LHCN-M2 (cell line): ENCODE measurements around the gene SRSF9. TPM values are rescaled to one million over a fixed set of nuclear protein-coding genes. Genes with fewer than 3 reads are reported as not detected.
A peak's percentile ranks its signal among the peaks of the same experiment; 100 is the strongest.
"Not testable (repeated sequence)": the region's sequence is repeated elsewhere in the genome, so short reads cannot be mapped to it uniquely, and the experiment has no call there.

Experiments used
- DNase-seq: peaks from one replicate; pipeline ENCODE4 v3.0.0-alpha.2; 2012; ENCODE audit warnings: low read depth
- total RNA-seq: library from RNA; depleted of rRNA; stranded (reverse); fragments of >200 nt; gene quantifications from 2 replicates; pipeline ENCODE4 v1.2.3, GENCODE V29; 2014

SRSF9 gene
- total RNA-seq, 1 experiment from 2014 or later, result 170 TPM

DNA sequence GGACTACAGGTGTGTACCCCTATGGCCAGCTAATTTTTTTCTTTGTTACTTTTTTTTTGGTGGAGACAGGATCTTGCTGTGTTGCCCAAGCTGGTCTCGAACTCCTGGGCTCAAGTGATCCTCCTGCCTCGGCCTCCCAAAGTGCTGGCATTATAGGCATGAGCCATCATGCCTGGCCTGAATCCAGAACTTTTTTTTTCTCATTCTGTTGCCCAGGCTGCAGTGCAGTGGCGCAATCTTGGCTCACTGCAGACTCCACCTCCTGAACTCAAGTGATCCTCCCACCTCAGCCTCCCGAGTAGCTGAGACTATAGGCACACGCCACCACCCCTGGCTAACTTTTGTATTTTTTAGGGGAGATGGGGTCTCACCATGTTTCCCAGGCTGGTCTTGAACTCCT, 17.0 kb downstream of the SRSF9 start:
- not testable (repeated sequence) for DNase-seq

DNA sequence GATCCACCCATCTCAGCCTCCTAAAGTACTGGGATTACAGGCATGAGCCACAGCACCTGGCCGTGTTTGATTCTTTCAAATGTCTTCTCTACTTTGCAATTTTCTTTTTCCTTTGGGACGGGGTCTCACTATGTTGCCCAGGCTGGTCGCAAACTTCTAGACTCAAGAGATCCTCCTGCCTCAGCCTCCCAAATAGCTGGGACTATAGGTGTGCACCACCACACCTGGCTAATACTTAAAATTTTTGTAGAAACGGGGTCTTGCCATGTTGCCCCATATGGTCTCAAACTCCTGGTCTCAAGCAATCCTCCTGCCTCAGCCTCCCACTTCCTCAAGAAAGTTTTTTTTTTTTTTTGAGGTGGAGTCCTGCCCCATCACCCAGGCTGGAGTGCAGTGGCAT, 21.6 kb downstream of the SRSF9 start:
- DNase-seq, result no peak

DNA sequence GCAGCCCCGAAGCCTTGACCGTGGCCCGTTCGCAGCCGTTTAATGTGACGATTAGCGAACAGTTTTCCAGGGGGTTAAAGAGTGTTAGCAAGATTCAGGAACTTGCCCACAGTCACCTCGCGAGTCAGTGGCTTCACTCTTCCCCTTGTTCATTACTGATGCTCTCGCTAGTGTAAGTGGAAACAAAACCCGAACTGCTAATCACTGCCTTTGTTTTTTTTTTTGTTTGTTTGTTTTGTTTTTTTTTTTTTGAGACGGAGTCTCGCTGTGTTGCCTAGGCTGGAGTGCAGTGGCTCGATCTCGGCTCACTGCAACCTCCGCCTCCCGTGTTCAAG, 22.7 kb downstream of the SRSF9 start:
- not testable (repeated sequence) for DNase-seq

DNA sequence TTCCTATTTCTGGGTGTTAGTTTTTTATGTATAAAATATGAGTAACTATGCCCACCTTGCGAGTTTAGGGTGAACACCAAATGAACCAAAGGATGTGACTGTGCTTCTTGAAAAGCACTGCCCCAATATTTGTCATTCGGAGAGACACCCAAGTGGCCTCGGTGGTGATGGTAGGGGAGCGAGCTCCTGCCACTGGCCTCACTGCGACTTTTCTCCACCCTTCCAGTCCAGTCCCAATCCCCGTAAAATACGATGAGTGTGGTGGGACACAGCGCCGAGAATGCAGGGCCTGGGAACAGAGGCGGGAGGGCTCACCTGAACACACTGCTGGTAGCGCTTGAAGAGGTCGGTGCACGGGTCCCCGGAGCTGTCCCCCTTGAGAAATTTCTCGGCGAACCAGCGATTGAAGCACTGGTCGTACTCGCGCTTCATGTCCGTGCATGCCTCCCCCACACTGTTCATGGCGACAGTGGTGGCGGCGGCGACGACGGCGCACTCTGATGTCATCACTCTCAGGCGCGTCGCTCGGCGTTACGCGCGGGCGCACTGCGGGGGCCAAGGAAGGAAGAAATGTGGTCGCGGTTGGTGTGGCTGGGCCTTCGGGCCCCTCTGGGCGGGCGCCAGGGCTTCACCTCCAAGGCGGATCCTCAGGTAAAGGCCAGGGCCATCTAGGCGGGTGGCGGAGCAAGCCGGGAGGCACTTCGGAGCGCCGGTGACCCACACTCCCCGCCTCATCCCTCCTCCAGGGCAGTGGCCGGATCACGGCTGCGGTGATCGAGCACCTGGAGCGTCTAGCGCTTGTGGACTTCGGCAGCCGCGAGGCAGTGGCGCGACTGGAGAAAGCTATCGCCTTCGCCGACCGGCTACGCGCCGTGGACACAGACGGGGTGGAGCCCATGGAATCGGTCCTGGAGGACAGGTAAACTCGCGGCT, 23.4 kb downstream of the SRSF9 start, which contains the start of the genes GATC and TRIAP1:
GATC (plus strand) TSS at position 534 of the 933 bp plus-strand sequence; CDS start at position 571, 37 bp downstream.
TRIAP1 (minus strand) TSS at position 474 of the 933 bp plus-strand sequence; CDS start at position 462, 12 bp downstream.
- DNase-seq, result peak; percentile 74

DNA sequence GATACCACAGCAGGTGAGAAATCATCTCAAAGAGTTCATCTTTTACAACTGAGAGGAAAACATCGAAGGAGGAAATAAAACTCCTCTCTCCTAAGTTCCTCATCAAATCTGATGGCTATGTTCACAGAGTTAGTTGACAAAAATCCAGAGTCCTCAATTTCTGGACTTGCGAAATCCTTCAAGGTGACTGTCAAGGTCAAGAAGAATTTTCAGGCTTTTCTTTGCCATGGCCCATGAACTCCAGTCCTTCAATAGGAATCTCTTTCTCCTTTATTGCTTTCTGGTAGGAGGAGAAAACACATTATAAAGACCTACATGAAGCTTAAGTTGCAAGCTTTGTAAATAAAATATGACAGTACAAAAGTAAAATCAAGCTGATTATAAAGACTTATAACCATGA, 24.9 kb downstream of the SRSF9 start:
- DNase-seq, result no peak

DNA sequence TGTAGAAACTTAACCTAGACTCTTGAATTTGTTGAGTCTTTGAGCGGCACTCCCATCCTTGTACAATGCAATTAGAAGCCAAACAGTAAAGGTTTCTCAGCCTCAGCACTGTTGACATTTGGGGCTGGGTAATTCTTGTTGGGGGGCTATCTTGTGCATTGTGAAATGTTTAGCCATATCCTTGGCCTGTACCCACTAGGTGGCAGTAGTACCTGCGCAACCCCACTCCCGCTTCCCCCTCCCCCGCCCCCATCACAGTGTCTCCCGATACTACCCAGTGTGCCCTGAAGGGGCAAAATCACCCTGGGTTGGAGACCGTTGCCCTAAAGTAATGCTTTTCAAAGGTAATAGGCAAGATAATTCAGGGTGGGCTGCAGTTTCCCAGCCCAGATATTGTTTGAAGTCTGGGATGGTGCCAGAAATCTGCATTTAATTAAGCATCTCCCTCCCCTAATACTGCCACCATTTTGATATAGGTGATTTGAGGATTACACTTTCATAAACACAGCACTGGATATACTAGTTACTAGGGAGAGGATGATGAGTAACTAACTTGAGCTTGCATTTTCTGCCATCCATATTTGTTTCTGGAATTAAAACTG, 29.8 kb downstream of the SRSF9 start:
- peak; percentile 59 for DNase-seq

DNA sequence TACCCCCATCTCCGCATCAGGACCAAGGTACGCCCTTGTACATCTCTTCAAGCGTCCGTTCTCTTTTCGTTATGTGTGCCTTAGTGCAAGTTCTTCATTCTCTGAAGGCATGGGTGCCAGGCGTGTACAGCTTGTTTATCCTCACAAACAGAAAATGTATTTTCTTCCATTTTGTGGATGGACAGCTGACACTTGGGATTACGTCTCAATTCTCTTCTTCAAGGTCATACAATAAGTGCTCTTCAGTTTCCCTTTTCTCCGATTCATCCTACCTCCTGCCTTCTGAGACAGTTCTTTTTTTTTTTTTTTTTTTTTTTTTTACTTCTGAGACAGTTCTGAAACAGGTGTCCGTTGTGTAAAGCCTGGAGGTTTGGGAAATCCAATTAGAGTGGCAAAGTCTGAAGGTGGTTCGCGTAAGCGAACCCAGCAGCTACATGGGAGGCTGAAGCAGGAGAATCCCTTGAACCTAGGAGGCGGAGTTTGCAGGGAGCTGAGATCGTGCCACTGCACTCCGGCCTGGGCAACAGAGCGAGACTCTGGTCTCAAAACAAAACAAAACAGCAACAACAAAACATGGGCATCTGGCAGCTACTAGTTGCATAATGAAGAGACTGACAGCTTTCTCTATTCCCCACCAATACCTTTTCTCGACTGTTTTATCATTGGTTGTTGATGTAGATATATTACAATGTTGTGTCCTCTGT, 30.9 kb downstream of the SRSF9 start:
- DNase-seq, result no peak

DNA sequence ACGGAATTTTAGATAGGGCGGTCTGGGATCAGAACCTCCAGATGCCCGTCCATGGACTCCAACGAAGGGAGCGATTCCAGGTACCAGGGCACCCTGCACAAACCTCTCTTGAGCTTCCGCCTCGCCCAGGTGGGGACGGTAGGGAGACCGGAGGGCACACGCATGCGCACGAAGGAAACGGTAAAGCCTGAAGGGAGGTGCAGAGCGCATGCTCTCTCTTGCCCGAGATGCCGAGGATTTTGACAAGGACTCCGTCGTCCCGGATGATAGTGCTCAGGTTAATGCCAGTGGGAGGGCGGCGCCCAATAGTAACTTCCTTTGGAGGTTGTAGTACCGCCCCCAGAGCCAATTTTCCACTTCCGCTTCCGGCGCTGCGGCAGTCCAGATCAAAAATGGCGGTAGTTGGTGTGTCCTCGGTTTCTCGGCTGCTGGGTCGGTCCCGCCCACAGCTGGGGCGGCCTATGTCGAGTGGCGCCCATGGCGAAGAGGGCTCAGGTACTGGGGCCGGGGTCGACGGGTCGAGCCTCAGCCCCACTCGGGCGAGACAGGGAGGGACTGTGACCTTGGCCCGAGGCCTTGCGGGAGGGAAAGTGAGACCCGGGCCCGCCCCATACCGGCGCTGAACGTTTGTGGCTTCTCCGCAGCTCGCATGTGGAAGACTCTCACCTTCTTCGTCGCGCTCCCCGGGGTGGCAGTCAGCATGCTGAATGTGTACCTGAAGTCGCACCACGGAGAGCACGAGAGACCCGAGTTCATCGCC, 31.6 kb downstream of the SRSF9 start, which contains the start of gene COX6A1:
COX6A1 (plus strand) TSS at position 379 of the 760 bp plus-strand sequence; CDS start at position 393, 14 bp downstream.
- DNase-seq, result peak; percentile 96

DNA sequence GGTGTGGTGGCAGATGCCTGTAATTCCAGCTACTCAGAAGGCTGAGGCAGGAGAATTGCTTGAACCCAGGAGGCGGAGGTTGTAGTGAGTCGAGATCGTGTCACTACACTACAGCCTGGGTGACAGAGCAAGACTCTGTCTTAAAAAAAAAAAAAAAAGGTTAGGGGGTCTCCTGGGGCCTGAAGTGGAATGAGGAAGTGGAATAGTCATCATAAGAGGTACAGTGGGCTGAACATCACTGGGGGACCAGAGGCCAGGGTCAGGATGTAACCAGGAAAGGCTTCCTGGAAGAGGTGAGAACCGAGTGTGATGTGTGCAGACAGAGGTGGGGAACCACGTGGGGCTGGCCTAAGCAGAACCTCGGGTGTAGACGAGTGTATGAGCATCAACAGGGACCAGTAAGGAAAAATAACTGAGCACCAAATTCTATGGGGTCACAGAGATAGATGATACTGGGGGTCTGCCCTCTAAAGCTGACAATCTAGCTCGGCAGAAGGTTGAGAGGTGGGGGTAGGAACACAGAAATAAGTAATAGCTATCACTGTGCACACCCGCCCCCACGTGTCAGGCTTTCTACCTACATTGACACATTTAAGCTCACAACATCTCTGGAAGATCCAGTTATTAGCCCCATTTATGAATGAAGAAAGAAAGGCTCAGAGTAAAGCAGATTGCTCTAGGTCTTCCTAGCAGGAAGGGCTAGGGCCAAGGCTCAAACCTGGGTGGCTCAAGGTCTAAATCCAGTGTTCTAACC, 36.6 kb downstream of the SRSF9 start:
- DNase-seq, result no peak

DNA sequence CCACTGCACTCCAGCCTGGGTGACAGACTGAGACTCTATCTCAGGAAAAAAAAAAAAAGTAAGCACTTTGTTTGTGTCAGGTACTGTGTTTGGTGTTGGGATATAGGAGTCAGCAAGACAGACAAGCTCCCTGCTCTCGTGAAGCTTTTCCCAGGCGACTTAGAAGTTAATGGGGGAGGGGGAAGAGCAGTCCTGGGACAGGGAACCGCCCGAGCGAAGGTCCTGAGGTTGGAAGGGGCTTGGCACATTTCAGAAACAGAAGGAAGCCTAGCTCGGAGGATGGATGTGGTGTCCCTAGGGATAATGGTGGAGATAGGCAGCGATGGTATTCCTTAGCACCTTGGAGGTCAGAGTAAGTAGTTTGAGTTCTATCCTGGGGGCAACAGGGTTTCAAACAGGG, 40.2 kb downstream of the SRSF9 start:
- DNase-seq, result no peak

DNA sequence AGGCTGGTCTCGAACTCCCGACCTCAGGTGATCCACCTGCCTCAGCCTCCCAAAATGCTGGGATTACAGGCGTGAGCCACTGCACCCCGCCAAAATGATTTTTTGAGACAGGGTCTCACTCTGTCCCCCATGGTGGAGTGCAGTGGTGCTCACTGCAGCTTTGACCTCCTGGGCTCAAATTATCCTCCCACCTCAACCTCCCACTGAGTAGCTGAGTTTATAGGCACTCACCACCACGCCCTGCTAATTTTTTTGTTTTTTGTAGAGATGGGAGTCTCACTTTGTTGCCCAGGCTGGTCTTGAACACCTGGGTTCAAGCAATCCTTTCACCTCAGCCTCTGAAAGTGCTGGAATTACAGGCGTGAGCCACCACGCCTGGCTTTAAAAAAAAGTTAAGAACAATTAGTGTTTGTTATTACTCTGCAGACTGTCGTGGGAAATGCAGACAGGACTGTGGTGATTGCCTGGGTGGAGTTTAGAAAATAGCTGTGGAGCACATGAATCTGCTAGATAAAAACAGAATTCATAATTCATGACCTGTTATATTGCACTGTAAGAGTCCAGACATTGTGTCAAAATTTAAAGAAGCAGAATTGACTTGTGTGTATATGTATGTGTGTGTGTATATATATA, 40.8 kb downstream of the SRSF9 start:
- no peak for DNase-seq

DNA sequence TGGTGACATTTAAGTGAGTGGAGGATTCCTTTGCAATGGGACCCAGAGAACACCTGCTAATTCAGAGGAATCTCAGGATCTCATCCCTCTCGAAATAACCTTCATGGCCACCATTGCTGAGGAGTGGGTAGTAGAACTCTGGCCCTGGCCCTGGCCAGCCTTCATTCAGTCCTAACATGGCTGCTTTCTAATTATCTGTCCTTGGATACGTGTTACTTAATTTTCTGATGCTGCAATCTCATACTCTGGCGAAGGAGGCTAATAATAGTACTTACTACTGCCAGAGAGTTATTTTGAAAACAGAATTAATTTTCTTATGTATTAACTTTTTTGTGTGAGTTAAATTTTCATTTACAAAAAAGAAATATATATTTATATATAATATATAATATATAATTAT, 43.8 kb downstream of the SRSF9 start:
- no peak for DNase-seq

DNA sequence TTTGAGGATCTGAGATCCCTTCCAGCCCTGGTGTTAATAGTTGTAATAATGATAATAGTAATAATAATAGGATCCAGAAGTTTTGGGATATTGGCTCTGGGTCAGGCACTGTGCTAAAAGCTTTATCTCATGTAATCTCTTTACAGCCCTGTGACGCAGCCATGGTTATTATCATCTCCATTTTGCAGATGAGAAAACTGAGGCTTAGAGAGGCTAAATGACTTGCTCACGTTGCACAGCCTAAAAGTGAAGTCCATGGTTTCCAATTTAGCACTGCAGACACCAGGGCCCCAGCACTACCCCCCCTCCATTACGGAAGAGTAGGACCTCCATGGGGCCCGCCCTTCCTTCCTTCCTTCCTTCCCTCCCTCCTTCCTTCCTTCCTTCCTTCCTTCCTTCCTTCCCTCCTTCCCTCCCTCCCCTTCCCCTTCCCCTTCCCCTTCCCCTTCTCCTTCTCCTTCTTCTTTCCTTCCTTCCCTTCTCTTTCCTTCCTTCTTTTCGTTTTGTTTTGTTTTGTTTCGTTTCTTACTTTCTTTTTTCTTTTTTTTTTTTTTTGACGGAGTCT, 46.6 kb downstream of the SRSF9 start:
- no peak for DNase-seq

DNA sequence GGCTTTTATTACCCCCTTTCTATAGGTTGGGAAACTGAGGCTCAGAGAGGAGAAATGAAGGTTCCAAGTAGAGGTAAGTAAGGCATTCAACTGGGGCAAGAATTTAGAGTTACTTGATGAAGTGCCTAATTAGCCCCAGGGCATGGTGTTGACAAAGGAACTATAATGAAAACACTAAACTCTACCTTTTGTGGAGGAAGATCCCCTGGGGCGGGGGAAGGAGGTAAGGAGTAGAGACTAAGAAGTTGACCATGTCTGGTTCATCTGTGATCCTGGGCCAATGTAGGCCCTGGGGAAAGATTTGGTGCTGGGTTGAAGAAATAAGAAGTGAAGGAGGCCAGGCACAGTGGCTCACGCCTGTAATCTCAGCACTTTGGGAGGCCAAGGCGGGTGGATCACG, 47.8 kb downstream of the SRSF9 start:
- no peak for DNase-seq

DNA sequence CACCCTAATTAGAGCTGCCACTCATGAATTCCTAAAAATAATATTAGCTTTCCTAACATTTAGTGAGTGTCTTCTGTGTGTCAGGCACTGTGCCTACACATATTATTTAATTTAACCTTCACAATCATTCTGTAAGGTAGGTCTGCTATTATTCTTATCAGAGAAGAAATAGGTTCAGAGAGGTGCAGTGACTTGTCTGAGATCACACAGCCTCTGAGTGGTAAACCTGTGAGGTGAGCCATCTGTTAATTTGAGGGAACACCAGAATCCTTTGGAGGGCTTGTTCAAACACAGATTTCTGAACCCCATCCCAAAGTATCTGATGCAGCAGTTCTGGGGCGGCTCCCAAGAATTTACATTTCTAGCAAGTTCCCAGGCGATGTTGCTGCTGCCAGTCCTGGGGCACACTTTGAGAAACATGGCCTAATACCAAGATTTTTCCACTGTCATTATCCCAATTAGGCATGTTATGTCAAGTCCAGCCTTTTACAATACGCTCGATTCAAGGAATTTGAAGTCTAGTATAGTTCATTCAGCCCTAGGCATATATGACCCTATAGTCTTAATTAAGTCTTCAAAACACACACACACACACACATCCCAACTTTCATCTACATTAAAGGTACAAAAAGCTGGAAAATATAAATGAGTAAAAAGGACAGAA, 51.5 kb downstream of the SRSF9 start:
- DNase-seq, result no peak

DNA sequence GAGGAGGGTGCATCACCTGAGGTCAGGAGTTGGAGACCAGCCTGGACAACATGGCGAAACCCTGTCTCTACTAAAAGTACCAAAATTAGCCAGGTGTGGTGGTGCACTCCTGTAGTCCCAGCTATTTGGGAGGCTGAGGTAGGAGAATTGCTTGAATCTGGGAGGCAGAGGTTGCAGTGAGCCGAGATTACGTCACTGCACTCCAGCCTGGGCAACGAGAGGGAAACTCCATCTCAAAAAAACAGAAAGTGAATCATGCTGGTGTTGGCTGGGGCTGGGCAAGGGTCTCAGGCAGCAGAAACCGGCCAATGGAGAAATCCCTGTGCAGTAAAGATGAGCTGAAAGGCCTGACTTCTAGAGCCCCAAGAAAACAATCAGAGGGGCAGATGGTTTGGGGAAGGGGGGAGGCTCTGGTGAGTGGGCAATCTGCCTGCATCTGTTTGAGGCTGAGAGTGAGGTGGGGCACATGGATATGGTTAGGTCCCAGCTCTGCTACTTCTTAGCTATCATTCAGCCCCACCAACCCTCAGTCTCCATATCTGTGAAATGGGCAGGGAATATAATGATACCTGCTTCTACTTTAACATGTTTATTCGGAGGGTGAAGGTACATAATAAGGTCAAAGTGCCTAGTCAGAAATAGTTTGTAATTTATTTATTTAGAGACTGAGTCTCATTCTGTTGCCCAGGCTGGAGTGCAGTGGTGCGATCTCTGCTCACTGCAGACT, 52.9 kb downstream of the SRSF9 start:
- DNase-seq, result no peak

DNA sequence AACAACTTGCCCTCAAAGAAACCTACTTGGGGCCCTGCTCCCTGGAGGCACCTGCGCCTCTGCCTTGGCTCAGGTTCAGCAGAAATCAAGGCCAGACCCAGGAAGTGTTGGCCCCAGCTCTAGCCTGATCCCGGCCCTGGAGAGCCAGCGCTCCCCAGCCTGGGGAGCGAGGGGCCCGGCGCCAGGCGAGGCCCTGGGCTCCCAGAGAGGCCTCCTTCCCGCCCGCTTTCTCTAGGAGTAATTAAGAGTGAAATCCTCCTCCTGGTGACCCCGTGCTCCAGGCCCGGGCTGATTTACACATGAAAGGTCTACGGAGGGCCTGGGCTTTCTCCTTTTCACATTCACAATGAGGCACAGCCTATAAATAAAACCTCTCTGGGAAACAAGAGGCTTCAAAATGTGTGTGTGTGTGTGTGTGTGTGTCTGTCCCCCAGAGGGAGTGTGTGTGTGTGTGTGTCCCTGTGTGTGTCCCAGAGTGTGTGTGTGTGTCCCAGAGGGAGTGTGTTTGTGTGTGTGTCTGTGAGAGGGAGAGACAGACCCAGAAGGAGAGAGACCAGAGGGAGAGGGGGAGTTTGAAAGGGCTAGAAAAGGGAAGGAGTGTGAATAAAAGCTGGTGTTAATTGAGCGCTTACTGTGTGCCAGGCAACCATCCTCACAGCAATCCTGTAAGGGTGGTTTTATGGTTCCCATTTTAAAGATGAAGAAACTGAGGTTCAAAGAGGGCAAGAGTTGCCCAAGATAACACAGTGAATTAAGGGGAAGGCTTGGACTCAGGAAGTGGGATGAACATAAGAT, 55.5 kb downstream of the SRSF9 start:
- no peak for DNase-seq

DNA sequence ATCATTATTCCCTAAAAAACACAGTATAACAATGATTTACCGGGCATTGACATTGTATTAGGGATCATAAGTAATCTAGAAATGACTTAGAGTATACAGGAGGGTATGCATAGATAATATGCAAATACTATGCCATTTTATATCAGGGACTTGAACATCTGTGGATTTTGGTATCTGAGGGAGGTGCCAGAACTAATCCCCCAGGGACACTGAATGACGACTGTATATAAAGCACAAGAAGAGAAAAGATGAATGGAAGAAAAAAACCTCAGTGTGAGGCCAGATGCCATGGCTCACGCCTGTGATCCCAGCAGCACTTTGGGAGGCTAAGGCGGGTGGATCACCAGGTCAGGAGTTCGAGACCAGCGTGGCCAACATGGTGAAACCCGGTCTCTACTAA, 57.1 kb downstream of the SRSF9 start:
- no peak for DNase-seq
